WI38 (cell line): ENCODE measurements around the gene C2CD4D.

Source experiments
- H3K4me3 ChIP-seq: 2 replicates; pipeline ENCODE4 v1.5.1; 2011; ENCODE audit warnings: low read depth, mild to moderate bottlenecking, control low read depth, low read length
- TF ChIP-seq, protein P1 (sequence below): IDR thresholded peaks from 2 replicates; pipeline ENCODE4 v1.5.1; 2012; ENCODE audit warnings: low read depth, mild to moderate bottlenecking, control low read depth, low read length

C2CD4D gene

GRCh38 chr1:151864411-151864810, 24.8 kb upstream of the C2CD4D start:
- no peak overlapping the region for H3K4me3 ChIP-seq
- TF ChIP-seq, protein P1, sequence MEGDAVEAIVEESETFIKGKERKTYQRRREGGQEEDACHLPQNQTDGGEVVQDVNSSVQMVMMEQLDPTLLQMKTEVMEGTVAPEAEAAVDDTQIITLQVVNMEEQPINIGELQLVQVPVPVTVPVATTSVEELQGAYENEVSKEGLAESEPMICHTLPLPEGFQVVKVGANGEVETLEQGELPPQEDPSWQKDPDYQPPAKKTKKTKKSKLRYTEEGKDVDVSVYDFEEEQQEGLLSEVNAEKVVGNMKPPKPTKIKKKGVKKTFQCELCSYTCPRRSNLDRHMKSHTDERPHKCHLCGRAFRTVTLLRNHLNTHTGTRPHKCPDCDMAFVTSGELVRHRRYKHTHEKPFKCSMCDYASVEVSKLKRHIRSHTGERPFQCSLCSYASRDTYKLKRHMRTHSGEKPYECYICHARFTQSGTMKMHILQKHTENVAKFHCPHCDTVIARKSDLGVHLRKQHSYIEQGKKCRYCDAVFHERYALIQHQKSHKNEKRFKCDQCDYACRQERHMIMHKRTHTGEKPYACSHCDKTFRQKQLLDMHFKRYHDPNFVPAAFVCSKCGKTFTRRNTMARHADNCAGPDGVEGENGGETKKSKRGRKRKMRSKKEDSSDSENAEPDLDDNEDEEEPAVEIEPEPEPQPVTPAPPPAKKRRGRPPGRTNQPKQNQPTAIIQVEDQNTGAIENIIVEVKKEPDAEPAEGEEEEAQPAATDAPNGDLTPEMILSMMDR = no peak

- TF ChIP-seq, protein P1 = no peak
Observed at GRCh38 chr1:151862604-151863003, 23.0 kb upstream of the C2CD4D start.

DNA sequence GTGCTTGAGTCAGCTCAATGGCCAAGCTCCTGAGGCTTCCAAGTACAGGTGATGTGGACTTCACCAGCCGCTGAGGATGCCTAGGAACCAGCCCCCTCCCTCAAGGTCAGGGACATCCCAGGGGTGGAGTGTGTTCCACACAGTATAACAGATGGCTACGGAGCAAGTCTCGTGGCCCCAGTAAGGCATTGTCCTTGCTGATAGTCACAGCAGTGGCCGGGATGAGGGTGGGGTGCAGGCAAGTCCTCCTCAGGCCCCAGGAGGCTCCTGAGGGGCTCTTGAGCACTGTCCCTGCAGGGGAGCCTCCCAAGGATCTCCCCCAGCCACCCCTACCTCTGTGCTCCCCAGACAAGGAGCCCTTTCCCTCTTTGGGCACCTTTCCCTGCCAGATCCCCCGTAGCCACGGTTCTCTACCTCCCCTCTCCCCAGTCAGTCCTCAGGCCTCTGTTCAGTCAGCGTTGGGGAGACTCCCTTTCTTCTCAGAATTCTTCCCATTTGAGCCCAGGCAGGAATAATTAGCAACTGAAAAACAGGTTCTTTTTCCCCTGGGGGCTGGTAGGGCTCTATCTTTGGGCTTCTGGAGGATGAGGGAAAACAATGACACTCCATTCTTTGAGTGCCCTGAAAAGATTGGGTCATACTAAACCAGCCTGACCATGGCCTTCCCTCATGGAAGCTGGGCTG, 21.0 kb upstream of the C2CD4D start:
- no peak overlapping the region for H3K4me3 ChIP-seq

More at GRCh38 chr1:151862604-151863003, 23.0 kb upstream of the C2CD4D start:
- H3K4me3 ChIP-seq = no peak overlapping the region

DNA sequence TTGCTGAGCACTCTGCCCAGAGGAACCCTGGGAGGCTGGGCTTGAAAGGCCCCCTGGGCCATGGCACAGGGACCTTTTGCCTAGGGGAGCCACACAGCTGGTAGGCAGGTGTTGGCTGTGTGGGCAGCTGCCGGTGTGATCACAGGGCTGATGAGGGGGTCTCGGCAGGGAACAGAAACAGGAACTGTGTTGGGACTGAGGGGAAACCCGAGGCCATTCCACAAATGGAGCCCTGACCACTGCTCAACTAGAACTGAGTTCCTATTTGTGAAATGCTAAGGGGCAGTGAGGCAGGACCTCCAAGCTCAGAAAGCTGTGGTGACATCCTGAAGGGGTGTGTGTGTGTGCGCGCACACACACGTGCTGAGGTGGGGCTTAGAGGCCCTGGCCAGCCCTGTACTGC, 20.3 kb upstream of the C2CD4D start:
- no peak overlapping the region for H3K4me3 ChIP-seq

More for the DNA sequence above, 21.0 kb upstream of the C2CD4D start:
- TF ChIP-seq, protein P1 = no peak

DNA sequence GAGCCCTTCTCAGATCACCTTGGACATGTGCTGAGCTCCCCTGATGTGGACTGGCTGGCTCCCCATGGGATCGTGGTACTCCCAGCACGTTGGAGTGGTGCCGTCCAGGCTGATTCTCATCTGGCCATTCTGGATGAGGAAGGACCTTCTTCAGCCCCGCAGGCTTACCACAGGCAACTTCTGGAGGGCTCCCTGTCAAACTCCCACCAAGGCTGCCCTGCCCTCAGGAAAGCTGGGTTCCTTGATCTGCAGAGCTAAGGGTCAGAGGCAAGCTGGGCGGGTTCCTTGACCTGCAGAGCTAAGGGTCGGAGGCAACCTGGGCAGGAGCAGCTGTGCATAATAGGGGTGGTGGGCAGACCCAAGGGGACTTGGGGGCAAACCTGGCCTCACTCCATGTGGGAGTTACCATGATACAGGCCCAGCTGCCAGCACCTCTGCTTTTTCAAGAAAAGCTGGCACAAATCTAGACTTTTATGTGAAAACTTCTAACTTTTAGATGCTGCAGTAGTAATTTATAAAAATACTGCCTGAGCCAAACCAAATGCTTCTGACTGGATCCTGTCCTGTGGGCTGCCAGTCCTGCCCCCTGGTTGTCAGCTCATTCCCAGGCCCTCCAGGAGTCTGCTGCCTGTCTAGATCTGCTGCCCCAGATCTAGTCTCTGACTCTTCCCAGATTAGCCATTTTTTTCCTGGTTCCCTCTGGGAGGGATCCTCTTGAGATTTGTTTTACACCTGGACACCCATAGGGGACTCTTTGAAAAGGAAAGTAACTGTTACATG, 19.5 kb upstream of the C2CD4D start:
- H3K4me3 ChIP-seq = no peak overlapping the region
- TF ChIP-seq, protein P1 = no peak

More for the DNA sequence above, 20.3 kb upstream of the C2CD4D start:
- TF ChIP-seq, protein P1 = no peak

- TF ChIP-seq, protein P1 = no peak
- H3K4me3 ChIP-seq = no peak overlapping the region
Observed at GRCh38 chr1:151858030-151858746, 18.6 kb upstream of the C2CD4D start.
